HCT116 (cell line): ENCODE results near the gene EIF4E1B. TPM values are rescaled to one million over a fixed set of nuclear protein-coding genes. Genes with fewer than 3 reads are reported as not detected.

Source experiments
- ATAC-seq: fragments of 200-7000 bp; cut with Tn5 transposase; 2 replicates; pipeline ENCODE4 v1.9.1; 2020; ENCODE audit warnings: mild to moderate bottlenecking, moderate library complexity
- BruUV-seq: library from RNA; stranded (reverse); fragments of 400-500 nt; replicated peaks from 2 replicates; lab custom pipeline; 2021; lab: Mats Ljungman, UMichigan
- CTCF ChIA-PET: fragments of 300-600 bp; sonication (Branson Sonifier 250); formaldehyde crosslinking; loops from one replicate; lab custom pipeline; 2021; ENCODE audit warnings: antibody characterized with exemption; lab: Charles Lee
- POLR2A ChIA-PET: fragments of 300-600, 350-600 bp; sonication (Branson Sonifier 250); formaldehyde crosslinking; loops from one replicate; lab custom pipeline; 2021; ENCODE audit warnings: antibody characterized with exemption; lab: Charles Lee
- RAD21 ChIA-PET, 2 experiments: fragments of 300-600 bp; sonication (Branson Sonifier 250); formaldehyde crosslinking; loops; one replicate each; lab custom pipeline; 2023; ENCODE audit warnings: low total read pairs in 2 of 2; ENCODE audit not compliant: uncharacterized antibody in 2 of 2, unreplicated experiment in 2 of 2, low non-redundant PET in 1 of 2; lab: Charles Lee
- DNase-seq: peaks from one replicate; pipeline ENCODE4 v3.0.0-alpha.2; 2010; ENCODE audit warnings: low read depth, low spot score
- H2AFZ ChIP-seq: fragments of 200-600 bp; shearing (Covaris generic), sonication (generic); 2 replicates; pipeline ENCODE4 v1.6.1; 2017; ENCODE audit warnings: low read depth, mixed run types, mixed read lengths, antibody characterized with exemption, low read length; ENCODE audit not compliant: poor library complexity, severe bottlenecking
- H3K27ac ChIP-seq: 2 replicates; pipeline ENCODE4 v1.5.1; 2012; ENCODE audit warnings: low read depth, low read length
- H3K27me3 ChIP-seq: fragments of 200-600 bp; sonication (generic); 2 replicates; pipeline ENCODE4 v1.6.1; 2016; ENCODE audit warnings: mixed run types, low read length, mixed read lengths; ENCODE audit not compliant: insufficient read depth
- H3K36me3 ChIP-seq, 2 experiments: fragments of 200-500 bp in 1 of 2; fragments of 200-600 bp in 1 of 2; sonication (Bioruptor generic) in 1 of 2; sonication (generic) in 1 of 2; 2 replicates each; pipeline versions ENCODE4 v1.5.1 to v1.6.1; 2014 to 2016; ENCODE audit warnings: low read length in 2 of 2, inconsistent platforms in 1 of 2, mixed read lengths in 1 of 2, mixed run types in 1 of 2; ENCODE audit not compliant: insufficient read depth in 2 of 2, control insufficient read depth in 1 of 2
- H3K4me1 ChIP-seq, 2 experiments: fragments of 200-600 bp in 1 of 2; sonication (generic) in 1 of 2; 2 replicates each; pipeline versions ENCODE4 v1.5.1 to v1.6.1; 2012 to 2017; ENCODE audit warnings: low read length in 2 of 2, inconsistent platforms in 1 of 2, mild to moderate bottlenecking in 1 of 2, mixed read lengths in 1 of 2, mixed run types in 1 of 2, moderate library complexity in 1 of 2; ENCODE audit not compliant: insufficient read depth in 2 of 2, control insufficient read depth in 1 of 2
- H3K4me2 ChIP-seq: fragments of 200-600 bp; sonication (generic); 2 replicates; pipeline ENCODE4 v1.6.1; 2017; ENCODE audit warnings: mixed run types, low read length, mixed read lengths
- H3K4me3 ChIP-seq, 2 experiments: fragments of 200-600 bp in 1 of 2; sonication (generic) in 1 of 2; replicated peaks in 1 of 2; 2 replicates each; pipeline ENCODE4 v1.5.1; 2011 to 2016; ENCODE audit warnings: low read length in 2 of 2, control low read depth in 1 of 2, low read depth in 1 of 2, mild to moderate bottlenecking in 1 of 2, mixed read lengths in 1 of 2, mixed run types in 1 of 2
- H3K79me2 ChIP-seq: fragments of 200-600 bp; sonication (generic); 2 replicates; pipeline ENCODE4 v1.6.1; 2017; ENCODE audit warnings: mild to moderate bottlenecking, mixed run types, low read length, moderate library complexity, mixed read lengths; ENCODE audit not compliant: insufficient read depth
- H3K9ac ChIP-seq: fragments of 200-600 bp; sonication (generic); 2 replicates; pipeline ENCODE4 v1.6.1; 2016; ENCODE audit warnings: low read length, mixed read lengths
- H3K9me2 ChIP-seq: fragments of 200-600 bp; sonication (generic), shearing (Covaris generic); 2 replicates; pipeline ENCODE4 v1.6.1; 2017; ENCODE audit warnings: mixed run types, mild to moderate bottlenecking, moderate library complexity; ENCODE audit not compliant: insufficient read depth
- H3K9me3 ChIP-seq, 2 experiments: fragments of 200-500 bp in 1 of 2; fragments of 200-600 bp in 1 of 2; sonication (Bioruptor generic) in 1 of 2; sonication (generic) in 1 of 2; 2 replicates each; pipeline ENCODE4 v1.6.1; 2014 to 2017; ENCODE audit warnings: low read length in 2 of 2, mixed read lengths in 2 of 2, inconsistent platforms in 1 of 2, low read depth in 1 of 2, mild to moderate bottlenecking in 1 of 2, mixed run types in 1 of 2, moderate library complexity in 1 of 2; ENCODE audit not compliant: control insufficient read depth in 1 of 2, insufficient read depth in 1 of 2
- H4K20me1 ChIP-seq: fragments of 200-600 bp; sonication (generic), shearing (Covaris generic); 2 replicates; pipeline ENCODE4 v1.6.1; 2017; ENCODE audit warnings: mixed run types, mild to moderate bottlenecking, moderate library complexity; ENCODE audit not compliant: insufficient read depth
- CBX3 ChIP-seq: IDR thresholded peaks from 2 replicates; pipeline ENCODE4 v1.6.1; 2012; ENCODE audit warnings: low read depth
- EGR1 ChIP-seq: IDR thresholded peaks from 2 replicates; pipeline ENCODE4 v1.6.1; 2012; ENCODE audit warnings: low read depth
- ELF1 ChIP-seq: IDR thresholded peaks from 2 replicates; pipeline ENCODE4 v1.6.1; 2012; ENCODE audit warnings: low read depth, borderline replicate concordance
- EZH2 ChIP-seq: fragments of 200-600 bp; sonication (generic); IDR thresholded peaks from 2 replicates; pipeline ENCODE4 v1.6.1; 2017; ENCODE audit warnings: antibody characterized with exemption, mixed run types
- FOSL1 ChIP-seq: IDR thresholded peaks from 2 replicates; pipeline ENCODE4 v1.6.1; 2012; ENCODE audit warnings: low read depth
- JUND ChIP-seq: IDR thresholded peaks from 2 replicates; pipeline ENCODE4 v1.6.1; 2012
- POLR2A ChIP-seq: IDR thresholded peaks from 2 replicates; pipeline ENCODE4 v1.7.0; 2011; ENCODE audit warnings: borderline replicate concordance; ENCODE audit not compliant: insufficient read depth, insufficient read length; ENCODE audit errors: extremely low read depth
- RAD21 ChIP-seq: IDR thresholded peaks from 2 replicates; pipeline ENCODE4 v1.6.1; 2012; ENCODE audit warnings: low read depth, mild to moderate bottlenecking
- SIN3A ChIP-seq: IDR thresholded peaks from 2 replicates; pipeline ENCODE4 v1.6.1; 2012; ENCODE audit warnings: low read depth
- SP1 ChIP-seq: IDR thresholded peaks from 2 replicates; pipeline ENCODE4 v1.6.1; 2012; ENCODE audit warnings: low read depth
- SRF ChIP-seq: IDR thresholded peaks from 2 replicates; pipeline ENCODE4 v1.6.1; 2012; ENCODE audit warnings: low read depth
- TCF7L2 ChIP-seq: IDR thresholded peaks from 2 replicates; pipeline ENCODE4 v1.7.0; 2011; ENCODE audit warnings: borderline replicate concordance, inconsistent platforms; ENCODE audit not compliant: insufficient read depth, insufficient read length; ENCODE audit errors: extremely low read depth
- ZFX ChIP-seq: fragments of 450-650 bp; IDR thresholded peaks from 2 replicates; pipeline ENCODE4 v1.6.1; 2017
- ZNF274 ChIP-seq: fragments of 200-500 bp; sonication (Bioruptor generic); IDR thresholded peaks from 2 replicates; pipeline ENCODE4 v1.6.1; 2014; ENCODE audit warnings: mild to moderate bottlenecking, low read depth, low read length, inconsistent platforms
- intact Hi-C: fragments of 100-400 bp; cut with micrococcal nuclease; formaldehyde crosslinking; loops from 2 replicates; pipeline ENCODE4 v1.10.0; 2022
- total RNA-seq: library from RNA; stranded (reverse); gene quantifications from one replicate; pipeline ENCODE4 v1.2.1, GENCODE V29; 2021; ENCODE audit not compliant: unreplicated experiment
- TF ChIP-seq, protein P1 (sequence below): IDR thresholded peaks from 2 replicates; pipeline ENCODE4 v1.6.1; 2012
- TF ChIP-seq, protein P2 (sequence below): IDR thresholded peaks from 2 replicates; pipeline ENCODE4 v1.6.1; 2011; ENCODE audit warnings: mild to moderate bottlenecking, low read length, moderate library complexity; ENCODE audit not compliant: insufficient replicate concordance; ENCODE audit errors: extremely low read depth
- TF ChIP-seq, protein P3 (sequence below): IDR thresholded peaks from 2 replicates; pipeline ENCODE4 v1.6.1; 2012

EIF4E1B gene
- total RNA-seq, 1 experiment from 2014 or later, result 0.07 TPM

DNA sequence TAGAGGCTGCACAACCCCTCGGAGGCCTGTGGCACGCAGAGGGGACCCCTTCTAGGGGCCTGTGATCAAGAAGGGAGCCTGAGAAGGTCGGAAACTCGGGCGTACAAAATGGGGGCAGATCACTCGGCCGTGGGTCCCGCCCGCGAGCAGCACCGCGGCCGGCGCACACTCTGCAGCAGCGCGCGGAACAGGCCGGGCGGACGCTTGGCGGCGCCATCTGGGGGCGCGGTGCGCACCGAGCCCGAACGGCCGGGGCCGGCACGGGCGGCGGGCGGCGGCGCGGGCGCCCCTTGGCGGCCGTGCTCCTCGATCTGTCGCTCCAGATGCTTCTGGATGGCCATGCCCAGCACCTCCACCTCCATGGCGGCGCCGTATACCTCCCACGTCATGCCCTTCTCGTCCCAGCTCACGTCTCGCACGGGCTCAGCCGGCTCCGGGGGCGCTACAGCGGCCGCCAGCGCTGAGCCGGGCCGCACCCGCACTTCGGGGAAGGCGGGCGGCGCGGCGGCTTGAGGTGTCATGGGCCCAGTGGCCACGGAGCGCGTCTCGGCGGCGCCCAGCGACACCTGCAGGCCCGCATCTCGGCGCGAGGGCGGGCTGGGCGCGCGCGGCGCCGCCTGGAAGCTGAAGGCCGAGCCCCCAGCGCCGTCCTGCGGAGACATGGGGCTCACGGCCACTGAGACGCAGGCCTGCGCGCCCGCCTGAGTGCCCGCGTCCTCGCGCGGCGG lies 33.6 kb upstream of the EIF4E1B start:
- RAD21 ChIA-PET, result no interaction called here
- H2AFZ ChIP-seq, result no peak overlapping the region
- TF ChIP-seq ZNF274, result no peak
- TF ChIP-seq JUND, result no peak
- TF ChIP-seq, protein P1, sequence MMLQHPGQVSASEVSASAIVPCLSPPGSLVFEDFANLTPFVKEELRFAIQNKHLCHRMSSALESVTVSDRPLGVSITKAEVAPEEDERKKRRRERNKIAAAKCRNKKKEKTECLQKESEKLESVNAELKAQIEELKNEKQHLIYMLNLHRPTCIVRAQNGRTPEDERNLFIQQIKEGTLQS, result no peak
- no peak for TF ChIP-seq SRF
- no peak for TF ChIP-seq SP1
- TF ChIP-seq CBX3, result no peak
- no peak for TF ChIP-seq ZFX
- TF ChIP-seq, protein P2, sequence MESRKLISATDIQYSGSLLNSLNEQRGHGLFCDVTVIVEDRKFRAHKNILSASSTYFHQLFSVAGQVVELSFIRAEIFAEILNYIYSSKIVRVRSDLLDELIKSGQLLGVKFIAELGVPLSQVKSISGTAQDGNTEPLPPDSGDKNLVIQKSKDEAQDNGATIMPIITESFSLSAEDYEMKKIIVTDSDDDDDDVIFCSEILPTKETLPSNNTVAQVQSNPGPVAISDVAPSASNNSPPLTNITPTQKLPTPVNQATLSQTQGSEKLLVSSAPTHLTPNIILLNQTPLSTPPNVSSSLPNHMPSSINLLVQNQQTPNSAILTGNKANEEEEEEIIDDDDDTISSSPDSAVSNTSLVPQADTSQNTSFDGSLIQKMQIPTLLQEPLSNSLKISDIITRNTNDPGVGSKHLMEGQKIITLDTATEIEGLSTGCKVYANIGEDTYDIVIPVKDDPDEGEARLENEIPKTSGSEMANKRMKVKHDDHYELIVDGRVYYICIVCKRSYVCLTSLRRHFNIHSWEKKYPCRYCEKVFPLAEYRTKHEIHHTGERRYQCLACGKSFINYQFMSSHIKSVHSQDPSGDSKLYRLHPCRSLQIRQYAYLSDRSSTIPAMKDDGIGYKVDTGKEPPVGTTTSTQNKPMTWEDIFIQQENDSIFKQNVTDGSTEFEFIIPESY, result no peak
- TF ChIP-seq ELF1, result no peak
- TF ChIP-seq FOSL1, result no peak
- TF ChIP-seq EGR1, result no peak
- TF ChIP-seq EZH2, result no peak
- no peak for TF ChIP-seq POLR2A
- TF ChIP-seq, protein P3, sequence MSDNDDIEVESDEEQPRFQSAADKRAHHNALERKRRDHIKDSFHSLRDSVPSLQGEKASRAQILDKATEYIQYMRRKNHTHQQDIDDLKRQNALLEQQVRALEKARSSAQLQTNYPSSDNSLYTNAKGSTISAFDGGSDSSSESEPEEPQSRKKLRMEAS, result no peak
- TF ChIP-seq TCF7L2, result no peak
- no peak for TF ChIP-seq RAD21
- TF ChIP-seq SIN3A, result no peak

More for the DNA sequence above, 33.6 kb upstream of the EIF4E1B start:
- Histone ChIP-seq H4K20me1 (no peaks in the 10 kb centered on the region), H3K27me3 (no peaks in the 10 kb centered on the region), H3K27ac (no peak overlapping the region), H3K4me3 (no peak overlapping the region), H3K9ac (no peak overlapping the region), H3K9me3 (peaks cover 0 to 5% of the 10 kb centered on the region in 2 experiments; a peak in 1 of 4 replicates), H3K4me1 (no peaks in the 10 kb centered on the region), H3K79me2 (peaks cover 7% of the 10 kb centered on the region; the same call in 1 of the 2 replicates), H3K4me2 (no peak overlapping the region), H3K36me3 (peaks cover 5 to 11% of the 10 kb centered on the region in 2 experiments; a peak in 3 of 4 replicates), H3K9me2 (no peaks in the 10 kb centered on the region)
- intact Hi-C loops, result no loop called here
- no TSS peak for BruUV-seq
- ChIA-PET POLR2A (no interaction called here), CTCF (no interaction called here)
- DNase-seq (no peak), ATAC-seq (no peak)
